GM12891 (cell line): ENCODE results near the gene USP38.

Experiments used
- POLR2A ChIP-seq: IDR thresholded peaks from 2 replicates; pipeline ENCODE4 v1.6.1; 2011; ENCODE audit warnings: low read depth, low read length, control low read depth
- POLR2AphosphoS5 ChIP-seq: IDR thresholded peaks from 2 replicates; pipeline ENCODE4 v1.6.1; 2011; ENCODE audit warnings: low read depth, low read length, control low read depth
- POU2F2 ChIP-seq: IDR thresholded peaks from 2 replicates; pipeline ENCODE4 v1.6.1; 2011; ENCODE audit warnings: low read depth, mild to moderate bottlenecking, control low read depth, low read length, moderate library complexity
- SPI1 ChIP-seq: IDR thresholded peaks from 2 replicates; pipeline ENCODE4 v1.6.1; 2011; ENCODE audit warnings: low read depth, low read length, control low read depth
- TAF1 ChIP-seq: IDR thresholded peaks from 2 replicates; pipeline ENCODE4 v1.6.1; 2011; ENCODE audit warnings: low read depth, low read length, control low read depth

GRCh38 chr4:143135358-143135757 lies 49.4 kb upstream of the USP38 start:
- TF ChIP-seq POLR2A (no peak), POLR2AphosphoS5 (no peak), SPI1 (no peak), TAF1 (no peak), POU2F2 (no peak)
